A673 (cell line): ENCODE measurements around the gene CAPN5.

Experiments
- EZH2 ChIP-seq: fragments of 200-600 bp; sonication (generic); IDR thresholded peaks from 2 replicates; pipeline ENCODE4 v1.6.1; 2017; ENCODE audit warnings: borderline replicate concordance, low read depth, mild to moderate bottlenecking, mixed read lengths, antibody characterized with exemption, low read length; ENCODE audit not compliant: poor library complexity, severe bottlenecking
- TF ChIP-seq, protein P1 (sequence below): fragments of 300-800, 200-600 bp; sonication (generic); conservative IDR thresholded peaks from 2 replicates; pipeline ENCODE4 v1.5.1; 2017; ENCODE audit warnings: low read depth, mild to moderate bottlenecking, antibody characterized with exemption, low read length, moderate library complexity, mixed read lengths

DNA sequence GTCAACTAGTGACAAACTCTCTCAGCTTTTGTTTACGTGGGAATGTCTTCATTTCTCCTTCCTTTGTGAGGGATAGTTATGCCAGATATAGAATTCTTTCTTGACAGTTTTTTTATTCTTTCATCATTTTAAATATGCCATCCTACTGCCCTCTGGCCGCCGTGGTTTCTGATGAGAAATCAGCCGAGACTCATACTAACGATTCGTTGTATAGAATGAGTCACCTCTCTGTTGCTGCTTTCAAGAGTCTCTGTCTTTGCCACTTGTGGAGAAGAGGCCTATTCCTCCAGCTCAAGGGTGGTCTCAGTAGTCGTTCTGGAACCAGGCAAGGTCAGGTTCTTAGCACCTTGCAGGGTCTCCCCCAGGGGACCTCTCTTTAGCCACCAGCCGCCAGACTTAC lies 69.3 kb downstream of the CAPN5 start:
- TF ChIP-seq, protein P1, sequence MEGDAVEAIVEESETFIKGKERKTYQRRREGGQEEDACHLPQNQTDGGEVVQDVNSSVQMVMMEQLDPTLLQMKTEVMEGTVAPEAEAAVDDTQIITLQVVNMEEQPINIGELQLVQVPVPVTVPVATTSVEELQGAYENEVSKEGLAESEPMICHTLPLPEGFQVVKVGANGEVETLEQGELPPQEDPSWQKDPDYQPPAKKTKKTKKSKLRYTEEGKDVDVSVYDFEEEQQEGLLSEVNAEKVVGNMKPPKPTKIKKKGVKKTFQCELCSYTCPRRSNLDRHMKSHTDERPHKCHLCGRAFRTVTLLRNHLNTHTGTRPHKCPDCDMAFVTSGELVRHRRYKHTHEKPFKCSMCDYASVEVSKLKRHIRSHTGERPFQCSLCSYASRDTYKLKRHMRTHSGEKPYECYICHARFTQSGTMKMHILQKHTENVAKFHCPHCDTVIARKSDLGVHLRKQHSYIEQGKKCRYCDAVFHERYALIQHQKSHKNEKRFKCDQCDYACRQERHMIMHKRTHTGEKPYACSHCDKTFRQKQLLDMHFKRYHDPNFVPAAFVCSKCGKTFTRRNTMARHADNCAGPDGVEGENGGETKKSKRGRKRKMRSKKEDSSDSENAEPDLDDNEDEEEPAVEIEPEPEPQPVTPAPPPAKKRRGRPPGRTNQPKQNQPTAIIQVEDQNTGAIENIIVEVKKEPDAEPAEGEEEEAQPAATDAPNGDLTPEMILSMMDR: no peak
- TF ChIP-seq EZH2: no peak
